ENCODE data around the gene DMRTB1.
A peak's percentile ranks its signal among the peaks of the same experiment; 100 is the strongest.
"Not testable (repeated sequence)": the region's sequence is repeated elsewhere in the genome, so short reads cannot be mapped to it uniquely, and the experiment has no call there.

The DMRTB1 gene

DNA sequence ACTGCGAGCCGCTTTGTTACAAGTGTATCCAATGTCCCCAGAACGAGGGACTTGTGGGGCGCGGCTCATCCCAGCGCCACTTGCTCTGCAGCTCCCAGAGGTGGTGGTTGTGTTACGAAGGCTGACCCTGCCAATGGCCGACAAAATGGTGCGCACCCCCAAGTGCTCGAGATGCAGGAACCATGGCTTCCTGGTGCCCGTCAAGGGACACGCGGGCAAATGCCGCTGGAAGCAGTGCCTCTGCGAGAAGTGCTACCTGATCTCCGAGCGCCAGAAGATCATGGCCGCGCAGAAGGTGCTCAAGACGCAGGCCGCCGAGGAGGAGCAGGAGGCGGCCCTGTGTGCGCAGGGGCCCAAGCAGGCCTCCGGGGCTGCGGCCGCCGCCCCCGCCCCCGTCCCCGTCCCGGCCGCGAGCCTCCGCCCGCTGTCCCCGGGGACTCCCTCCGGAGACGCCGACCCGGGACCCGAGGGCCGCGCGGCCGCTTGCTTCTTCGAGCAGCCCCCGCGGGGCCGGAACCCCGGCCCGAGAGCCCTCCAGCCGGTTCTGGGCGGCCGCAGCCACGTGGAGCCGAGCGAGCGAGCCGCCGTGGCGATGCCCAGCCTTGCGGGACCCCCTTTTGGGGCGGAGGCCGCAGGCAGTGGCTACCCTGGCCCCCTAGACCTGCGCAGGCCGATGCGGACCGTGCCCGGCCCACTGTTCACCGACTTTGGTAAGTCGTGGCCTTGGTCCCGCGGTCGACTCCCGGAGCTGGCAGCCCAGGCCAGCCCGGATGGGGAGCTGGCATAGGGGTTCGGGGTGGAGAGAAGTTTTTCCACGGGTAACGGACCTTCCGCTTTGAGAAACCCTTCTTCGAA lies at the start of gene DMRTB1:
DMRTB1 (plus strand) TSS at position 79 of the 855 bp plus-strand sequence; CDS start at position 134, 55 bp downstream.
- DNase-seq, result no peak

DNA sequence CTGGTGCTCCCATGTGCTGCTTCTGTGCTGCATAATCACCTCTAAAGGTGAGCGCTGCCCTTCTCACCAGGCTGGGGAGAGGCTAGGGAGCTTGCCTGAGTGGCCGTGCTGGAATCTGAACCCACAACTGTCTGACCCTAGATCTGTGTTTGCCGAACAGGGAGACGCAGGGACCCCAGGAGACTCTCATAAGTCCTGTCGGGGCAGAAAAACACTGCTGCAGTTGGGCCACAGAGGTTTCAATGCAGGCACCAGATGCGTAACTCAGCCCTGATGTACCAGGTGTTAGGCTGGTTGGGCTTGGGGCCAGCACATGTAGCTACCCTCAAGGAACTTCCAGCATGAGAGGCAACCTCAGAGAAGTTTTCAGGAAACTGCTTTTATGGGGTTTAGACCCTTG lies 49.5 kb upstream of the DMRTB1 start:
- DNase-seq, result no peak

DNA sequence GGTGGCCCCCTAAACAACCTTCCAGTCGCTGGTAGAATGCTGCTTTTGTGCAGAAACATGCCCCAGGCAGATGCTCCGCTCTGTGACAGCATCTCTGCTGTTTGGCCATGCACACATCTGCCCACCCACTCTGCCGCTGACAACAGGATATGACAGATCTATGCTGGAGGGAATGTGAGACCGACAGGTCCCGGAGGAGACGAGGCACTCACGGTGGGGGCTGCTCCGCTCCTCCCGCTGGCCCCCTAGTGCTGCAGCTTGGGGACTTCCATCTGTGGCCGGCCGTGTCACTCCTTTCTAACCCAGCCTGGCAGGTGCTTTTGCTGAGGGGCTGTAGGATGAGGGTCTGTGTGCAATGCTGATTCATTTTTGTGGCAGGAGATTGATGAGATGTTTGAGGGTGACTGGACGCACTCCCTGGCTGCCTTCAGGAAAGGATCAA lies 49.1 kb upstream of the DMRTB1 start:
- peak; percentile 37 for DNase-seq

DNA sequence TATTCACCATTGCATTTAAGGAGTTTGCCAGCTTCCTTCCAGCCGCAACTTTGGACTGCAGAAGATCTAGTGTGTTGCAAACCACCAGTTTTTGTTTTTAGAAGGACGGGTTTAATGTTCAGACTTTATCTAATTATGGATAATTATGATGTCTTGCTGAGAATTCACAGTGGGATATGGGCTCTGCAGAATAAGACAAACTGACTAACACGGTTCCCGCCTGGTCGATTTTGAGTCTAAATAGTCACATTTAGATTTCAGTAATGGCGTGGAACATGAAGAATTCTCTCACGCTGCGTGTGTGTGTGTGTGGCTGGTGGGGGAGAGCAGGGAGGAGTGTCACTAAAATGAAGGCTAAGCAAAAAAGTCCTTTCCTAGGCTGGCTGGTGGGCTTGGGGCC lies 48.5 kb upstream of the DMRTB1 start:
- no peak for DNase-seq

DNA sequence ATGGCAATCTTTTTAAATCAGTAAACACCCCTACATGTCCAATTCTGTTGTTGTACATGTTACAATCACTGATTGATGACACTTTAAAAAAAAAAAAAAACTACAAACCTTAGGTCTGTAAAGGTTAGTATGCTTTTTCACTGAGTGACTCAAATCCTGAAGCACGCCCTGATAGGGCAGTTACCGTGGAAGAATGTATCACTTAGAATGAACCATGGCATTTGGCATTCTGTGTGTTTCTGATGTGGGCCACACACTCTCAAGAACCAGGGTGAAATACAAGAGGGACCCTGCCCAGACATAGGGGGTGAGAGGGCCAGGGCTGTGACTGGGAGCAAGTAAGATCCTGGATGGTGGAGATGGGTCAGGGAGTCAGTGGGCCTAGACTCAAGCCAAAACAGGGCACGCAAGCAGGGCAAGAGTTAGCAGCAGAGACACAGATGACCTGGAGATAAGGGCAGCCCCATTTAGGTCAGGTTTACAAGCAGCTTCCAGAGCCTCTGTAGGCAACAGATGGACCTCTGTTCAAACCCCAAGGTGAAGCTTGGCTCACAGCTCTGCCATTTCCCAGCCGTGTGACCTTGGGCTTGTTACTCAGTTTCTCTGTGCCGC lies 47.6 kb upstream of the DMRTB1 start:
- DNase-seq, result no peak

DNA sequence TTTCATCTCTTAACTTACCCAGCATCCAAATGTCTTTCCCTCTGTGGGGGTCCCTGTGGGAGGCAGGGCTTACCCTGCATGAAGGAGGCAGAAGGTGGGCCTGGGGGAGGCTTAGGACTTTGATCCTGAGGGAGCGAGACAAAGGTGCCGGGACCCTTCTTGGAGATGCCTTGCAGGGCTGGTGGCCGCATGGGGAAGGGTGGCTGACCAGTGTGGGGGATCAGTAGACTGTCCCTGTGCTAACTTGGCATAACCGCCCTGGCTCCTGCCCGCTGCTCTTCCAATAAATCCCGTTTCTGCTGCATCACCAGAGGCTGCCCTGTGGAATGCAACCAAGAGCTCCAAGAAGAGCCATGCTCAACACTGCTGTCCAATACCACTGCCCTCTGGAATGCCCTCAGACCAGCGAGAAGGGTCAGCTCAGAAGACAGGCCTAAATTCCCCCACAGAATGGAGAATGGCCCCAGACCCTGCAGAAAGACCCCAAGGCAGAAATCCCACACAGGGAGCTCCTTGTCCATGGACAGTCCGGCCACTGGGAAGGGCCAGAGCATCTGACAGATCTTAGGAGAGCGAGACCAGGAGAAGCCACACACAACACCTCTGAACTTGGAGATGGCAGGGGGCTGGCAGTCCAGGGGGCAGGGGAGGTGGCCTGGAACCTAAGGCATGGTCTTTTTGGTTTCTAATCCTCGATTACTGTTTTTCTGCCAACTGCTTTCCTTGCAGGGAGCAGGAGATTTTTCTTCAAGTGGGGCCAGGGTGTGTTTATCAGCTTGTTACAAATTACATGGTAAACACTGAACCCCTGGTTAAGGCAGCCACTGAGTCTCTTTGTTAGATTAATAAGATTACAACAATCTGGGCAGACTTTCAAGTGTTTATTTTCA lies 46.7 kb upstream of the DMRTB1 start:
- no peak for DNase-seq

DNA sequence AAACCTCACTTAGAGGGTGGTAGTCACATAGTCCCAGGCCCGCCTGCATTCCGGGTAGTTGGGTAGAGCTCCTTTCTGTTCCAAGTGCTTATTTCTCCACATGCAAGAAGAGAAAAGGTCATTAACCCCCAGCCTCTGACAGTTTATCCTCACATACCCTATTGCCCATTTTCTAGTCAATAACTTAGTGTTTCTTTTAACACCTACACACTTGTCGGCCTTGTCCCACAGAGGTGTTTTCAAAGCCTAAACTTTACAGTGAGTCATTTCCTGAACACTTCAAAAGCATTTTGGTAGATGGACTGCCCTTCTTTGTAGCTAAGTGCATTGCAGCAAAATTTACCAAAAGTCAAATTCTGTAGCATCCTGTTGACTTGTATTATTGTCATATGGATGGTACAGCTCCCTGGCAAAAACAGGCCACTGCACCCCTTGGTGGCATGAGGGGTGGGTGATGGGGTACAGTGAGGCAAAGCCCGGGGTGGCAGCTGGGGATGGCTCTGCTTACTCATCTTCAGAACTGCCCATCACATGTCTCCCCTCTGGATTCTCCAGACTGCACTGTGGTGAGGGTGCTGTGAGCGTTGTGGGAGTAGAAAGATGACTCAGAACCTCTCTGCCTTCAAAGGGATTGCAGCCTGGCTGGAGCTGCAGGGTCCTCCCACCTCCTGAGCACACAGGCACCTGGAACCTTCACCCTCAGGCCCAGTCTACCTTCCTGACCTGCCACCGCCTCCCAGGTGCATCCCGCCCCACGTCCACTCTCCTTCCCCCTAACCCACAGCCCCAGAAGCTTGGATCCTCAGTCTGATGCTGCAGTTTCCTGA lies 45.8 kb upstream of the DMRTB1 start:
- peak; percentile 73 for DNase-seq

DNA sequence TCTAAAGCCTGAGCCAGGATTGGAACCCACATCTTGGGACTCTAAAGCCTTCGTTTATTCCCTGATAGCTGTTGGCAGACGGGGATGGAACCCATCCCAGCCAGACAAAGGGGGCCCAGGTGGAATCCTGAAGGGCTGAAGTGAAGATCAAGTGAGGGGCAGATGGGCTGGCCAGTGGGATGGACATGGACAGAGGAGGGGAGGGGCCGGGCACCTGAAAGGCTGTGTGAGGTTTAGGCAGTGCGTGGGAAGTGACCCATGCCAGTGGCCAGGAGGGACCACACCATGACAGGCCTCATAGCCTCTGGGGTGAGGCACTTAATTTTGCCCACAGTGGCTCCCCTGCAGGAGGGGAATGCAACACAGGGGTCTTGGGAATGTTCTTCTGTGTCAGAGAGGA lies 44.6 kb upstream of the DMRTB1 start:
- DNase-seq, result no peak

DNA sequence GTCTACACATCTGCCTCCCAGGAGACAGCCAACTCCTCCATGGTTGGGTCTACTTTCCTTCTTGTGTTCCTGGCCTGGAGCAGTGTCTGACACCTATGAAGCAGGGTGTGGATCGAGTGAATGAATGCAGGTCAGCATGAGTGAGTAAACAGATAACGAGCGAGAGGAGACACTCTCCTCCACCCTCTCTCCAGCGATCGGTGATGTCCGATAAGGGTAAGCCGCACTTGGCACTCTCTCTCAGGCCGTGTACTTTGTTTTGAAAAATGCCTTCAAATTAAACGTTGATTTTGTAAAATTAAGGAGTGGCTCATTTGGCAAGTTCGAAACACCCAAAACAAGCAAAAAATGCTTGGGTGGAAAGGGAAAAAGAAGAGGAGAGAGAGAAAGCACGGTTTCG lies 43.8 kb upstream of the DMRTB1 start:
- no peak for DNase-seq

DNA sequence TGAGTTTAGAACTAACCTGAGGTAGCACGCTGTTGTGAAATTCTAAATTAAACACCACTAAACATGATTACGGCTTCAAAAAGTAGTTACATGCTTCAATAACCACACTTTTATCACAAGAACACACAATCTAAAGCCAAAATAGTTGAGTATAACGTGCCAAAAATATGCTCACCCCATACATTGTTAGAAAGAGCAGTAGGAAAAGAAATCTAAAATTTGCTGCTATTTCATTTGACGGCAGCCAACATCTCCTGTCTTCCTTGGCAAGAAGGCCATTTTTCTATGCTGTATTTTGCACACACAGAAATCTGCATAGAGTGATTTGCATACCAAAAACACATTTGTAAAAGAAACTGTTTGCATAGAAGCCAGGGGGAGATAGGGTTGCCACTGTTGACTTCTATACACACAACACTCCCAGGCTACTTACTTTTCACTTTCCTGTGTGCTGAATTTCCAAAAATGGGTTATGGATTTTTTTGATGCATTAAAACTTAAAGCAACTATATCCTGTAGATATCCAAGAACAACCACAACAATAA lies 42.9 kb upstream of the DMRTB1 start:
- DNase-seq, result no peak

DNA sequence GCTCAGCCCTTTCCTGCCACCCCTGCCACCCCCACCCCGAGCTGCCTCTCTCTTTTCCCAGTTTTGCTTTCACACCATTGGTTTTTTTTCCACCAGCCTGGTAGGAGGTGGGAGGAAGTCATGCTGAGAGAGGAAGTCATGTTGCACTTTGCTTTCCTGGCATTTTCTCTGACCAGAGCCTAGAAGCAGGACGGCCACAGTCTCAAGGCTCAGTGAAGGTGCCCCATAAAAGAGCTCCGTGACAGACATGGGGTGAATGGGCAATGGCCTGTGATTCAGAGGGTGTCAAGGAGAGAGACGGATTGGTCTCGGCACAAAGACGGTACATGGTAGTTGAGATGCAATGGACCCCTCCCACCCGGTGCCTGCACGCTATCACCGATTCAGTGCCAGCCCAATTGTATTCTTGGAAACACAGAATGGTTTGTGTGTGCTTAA lies 42.1 kb upstream of the DMRTB1 start:
- no peak for DNase-seq

DNA sequence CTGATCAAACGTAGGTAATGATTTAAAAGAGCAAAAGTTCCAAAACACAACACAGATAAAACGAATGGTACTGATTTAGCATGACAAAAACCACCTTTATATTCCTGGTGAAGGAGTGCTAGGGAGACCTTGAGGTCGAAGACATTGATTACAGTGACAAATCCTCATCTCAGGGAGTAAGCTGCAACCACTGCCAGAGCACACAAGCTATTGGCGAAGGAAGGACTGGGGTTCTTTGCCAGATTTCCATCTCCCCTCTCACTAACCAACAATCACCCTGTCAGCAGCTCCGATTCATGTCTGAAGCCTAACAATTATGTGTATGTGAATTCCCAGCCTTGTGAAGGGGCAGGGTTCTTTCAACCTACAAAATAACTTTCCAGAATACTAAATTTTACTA lies 40.2 kb upstream of the DMRTB1 start:
- DNase-seq, result no peak

DNA sequence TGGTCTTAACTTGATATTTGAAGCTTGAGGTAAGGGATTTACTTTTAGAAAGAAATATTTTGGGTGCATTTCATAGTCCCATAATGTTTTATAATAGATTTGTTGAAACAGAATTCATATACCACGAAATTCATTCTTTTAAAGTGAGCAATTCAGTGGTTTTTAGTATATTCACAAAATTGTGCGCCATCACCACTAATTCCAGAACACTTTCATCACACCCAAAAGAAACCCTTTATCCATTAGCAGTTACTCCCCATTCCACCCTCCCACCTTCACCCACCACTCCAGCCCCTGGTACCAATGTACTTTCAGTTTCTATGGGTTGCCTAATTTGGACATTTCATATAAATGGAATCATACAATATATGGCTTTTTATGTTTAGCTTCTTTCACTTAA lies 38.9 kb upstream of the DMRTB1 start:
- no peak for DNase-seq

DNA sequence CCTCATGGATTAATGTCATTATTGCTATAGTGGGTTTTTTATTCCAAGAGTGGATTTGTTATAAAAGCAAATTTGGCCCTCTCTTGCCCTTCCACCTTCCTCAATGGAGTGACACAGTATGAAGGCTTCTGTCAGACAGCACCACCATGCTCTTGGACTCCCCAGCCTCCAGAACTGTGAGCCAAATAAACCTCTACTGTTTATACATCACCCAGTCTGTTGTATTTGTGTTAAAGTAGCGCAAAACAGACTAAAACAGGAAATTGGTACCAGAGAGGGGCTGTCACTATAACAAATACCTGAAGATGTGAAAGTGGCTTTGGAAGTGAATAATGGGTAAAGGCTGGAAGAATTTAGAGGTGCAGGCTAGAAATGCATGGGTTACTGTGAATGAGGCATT lies 38.0 kb upstream of the DMRTB1 start:
- DNase-seq, result no peak

DNA sequence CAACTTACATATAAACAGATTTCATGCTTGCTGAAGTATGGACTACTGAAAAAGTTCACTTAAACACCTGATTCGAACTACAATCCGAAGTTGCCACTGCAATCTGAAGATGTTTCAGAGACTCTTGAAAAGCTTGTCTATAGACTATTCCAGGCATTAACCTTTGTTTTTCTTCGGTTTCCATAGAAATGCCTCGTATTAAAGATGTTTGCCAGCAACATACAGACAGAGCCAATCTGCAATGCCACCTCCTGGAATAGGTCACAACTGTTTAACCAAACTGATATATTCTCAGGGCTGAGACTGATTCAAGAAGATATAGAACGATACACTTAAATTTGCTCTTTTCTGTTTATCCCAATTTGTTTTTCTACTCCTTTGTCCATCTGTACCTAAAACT lies 28.9 kb upstream of the DMRTB1 start:
- no peak for DNase-seq

DNA sequence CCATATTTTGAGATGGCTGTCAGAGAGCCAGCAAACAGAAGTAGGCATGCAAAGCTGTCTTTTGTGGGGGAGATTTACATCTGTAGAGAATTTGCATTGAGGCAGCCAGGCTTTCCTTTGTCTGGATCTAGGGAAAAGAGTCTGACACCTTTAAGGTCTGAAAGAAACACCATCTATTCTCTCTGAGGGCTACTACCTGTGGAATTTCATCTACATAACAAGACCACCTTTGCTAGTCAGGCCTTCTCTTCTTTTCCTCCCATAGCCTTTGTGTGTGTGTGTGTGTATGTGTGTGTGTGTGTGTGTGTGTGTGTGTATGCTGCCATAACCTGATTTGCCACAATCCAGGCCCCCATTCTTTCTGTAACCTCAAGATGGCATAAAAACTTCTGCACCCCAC lies 28.4 kb upstream of the DMRTB1 start:
- no peak for DNase-seq

DNA sequence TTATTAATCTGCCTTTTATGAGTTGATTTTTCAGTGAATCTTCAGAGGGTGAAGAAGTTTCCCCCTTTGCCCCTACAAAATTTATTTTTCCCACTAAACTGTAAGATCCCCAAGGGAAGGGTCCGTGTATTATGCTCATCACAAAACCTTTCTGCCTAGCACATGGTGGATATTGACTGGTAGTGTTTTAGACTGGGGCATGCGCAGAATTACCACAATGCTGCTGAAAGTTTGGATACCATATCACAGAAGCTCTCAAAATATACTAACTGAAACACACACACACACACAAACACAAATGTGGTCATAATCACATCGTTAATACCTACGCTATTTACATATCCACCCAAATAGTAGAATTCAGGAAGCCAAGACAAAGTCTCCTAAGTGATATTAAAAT lies 28.0 kb upstream of the DMRTB1 start:
- no peak for DNase-seq

DNA sequence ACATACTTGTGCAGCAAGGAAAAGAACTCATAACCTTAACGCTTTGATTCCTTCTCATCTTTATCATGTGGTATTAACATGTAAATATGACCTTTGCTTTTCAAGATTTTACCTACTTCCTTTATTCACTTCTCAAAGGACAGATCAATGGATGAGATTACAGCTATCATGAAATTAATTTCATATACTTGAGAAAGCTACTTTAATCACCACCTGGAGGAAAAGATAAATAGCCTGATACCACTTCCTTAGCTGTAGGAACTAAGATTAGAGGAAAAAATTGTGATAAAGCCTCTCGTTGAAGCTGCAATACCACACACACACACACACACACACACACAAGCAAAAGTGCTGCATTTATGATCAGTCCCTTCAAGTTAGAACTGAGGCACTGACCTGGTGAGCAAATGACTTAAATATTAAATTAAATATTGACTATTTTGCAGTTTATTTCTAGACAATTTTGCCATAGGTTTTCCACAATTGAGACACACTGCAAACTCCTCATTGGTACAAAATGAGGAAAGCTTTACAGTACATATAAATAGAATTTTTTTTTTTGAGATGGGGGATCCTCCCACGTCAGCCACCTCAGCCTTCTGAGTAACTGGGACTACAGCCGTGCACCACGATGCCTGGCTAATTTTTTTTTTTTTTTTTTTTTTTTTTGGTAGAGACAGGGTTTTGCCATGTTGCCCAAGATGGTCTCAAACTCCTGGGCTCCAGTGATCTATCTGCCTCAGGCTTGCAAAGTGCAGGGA lies 27.2 kb upstream of the DMRTB1 start:
- no peak for DNase-seq

DNA sequence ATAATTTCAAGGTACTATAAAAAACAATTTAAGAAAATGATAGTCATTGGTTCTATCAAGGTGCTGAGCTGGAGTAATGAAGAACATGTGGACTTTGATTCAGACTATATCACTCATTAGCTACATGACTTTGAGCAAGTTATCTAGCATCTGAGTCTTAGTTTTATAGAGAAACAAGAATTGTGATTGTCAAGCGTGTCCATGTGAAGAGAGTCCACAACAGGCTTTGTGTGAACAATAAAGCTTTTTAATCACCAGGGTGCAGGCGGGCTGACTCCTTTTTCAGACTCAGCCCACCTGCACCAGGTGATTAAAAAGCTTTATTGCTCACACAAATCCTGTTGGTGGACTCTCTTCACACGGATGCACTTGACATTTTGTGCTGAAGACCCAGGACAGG lies 26.6 kb upstream of the DMRTB1 start:
- no peak for DNase-seq

DNA sequence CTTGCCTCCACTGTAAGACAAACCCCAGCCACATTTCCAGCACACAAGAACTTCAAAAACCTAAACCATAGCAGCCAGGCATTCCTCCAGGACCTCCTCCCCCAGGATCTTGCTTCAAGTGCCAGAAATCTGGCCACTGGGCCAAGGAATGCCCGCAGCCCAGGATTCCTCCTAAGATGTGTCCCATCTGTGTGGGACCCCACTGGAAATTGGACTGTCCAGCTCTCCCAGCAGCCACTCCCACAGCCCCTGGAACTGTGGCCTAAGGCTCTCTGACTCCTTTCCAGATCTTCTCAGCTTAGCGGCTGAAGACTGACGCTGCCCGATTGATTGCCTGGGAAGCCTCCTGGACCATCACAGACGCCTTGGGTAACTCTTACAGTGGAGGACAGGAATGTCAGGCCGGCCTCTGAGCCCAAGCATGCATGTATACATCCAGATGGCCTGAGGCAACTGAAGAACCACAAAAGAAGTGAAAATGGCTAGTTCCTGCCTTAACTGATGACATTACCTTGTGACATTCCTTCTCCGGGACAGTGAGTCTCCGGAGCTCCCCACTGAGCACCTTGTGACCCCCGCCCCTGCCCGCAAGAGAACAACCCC lies 24.7 kb upstream of the DMRTB1 start:
- not testable (repeated sequence) for DNase-seq

DNA sequence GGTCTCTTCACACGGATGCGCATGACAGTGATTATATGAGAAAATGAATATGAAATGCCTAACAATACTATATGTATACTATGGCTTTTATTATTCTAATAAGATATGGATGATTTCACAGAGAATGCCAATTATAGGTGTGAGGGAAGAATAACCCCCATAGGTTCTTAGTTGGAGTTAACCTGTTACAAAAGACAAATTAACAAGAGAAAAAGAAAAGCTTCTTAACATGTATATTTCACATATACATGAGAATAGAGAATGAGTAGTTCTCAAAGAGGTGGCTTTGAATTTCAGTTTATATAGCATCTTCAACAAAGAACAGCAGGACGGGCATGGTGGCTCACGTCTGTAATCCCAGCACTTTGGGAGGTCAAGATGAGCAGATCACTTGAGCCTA lies 24.0 kb upstream of the DMRTB1 start:
- DNase-seq, result no peak
